SK-N-SH treated with all-trans-retinoic acid at 6 μM for 48 hours (cell line): ENCODE data around the gene CDC14B.
A peak's percentile ranks its signal among the peaks of the same experiment; 100 is the strongest.

Experiments
- ATAC-seq: fragments of 200-7000 bp; cut with Tn5 transposase; 3 replicates; pipeline ENCODE4 v1.9.1; 2020; ENCODE audit warnings: mild to moderate bottlenecking, moderate library complexity
- ARNTL ChIP-seq: fragments of 450-650 bp; formaldehyde crosslinking; IDR thresholded peaks from 2 replicates; pipeline ENCODE4 v1.5.0; 2020; ENCODE audit warnings: low read depth, mild to moderate bottlenecking, moderate library complexity, borderline replicate concordance
- BACH2 ChIP-seq: fragments of 250-450 bp; sonication (Bioruptor Pico); IDR thresholded peaks from 2 replicates; pipeline ENCODE4 v1.9.0; 2021; ENCODE audit warnings: mild to moderate bottlenecking, borderline replicate concordance
- CSDC2 ChIP-seq: fragments of 250-450 bp; sonication (Bioruptor Pico); IDR thresholded peaks from 2 replicates; pipeline ENCODE4 v1.5.0; 2020; ENCODE audit warnings: mild to moderate bottlenecking, moderate library complexity
- ESRRG ChIP-seq: fragments of 250-450 bp; sonication (Bioruptor Pico); IDR thresholded peaks from 2 replicates; pipeline ENCODE4 v1.6.1; 2021; ENCODE audit warnings: mild to moderate bottlenecking
- ISL1 ChIP-seq: fragments of 250-450 bp; sonication (Bioruptor Pico); IDR thresholded peaks from 2 replicates; pipeline ENCODE4 v2.1.2; 2022; ENCODE audit warnings: mild to moderate bottlenecking, moderate library complexity
- OSR1 ChIP-seq: fragments of 250-450 bp; sonication (Bioruptor Pico); IDR thresholded peaks from 2 replicates; pipeline ENCODE4 v1.8.0; 2022; ENCODE audit warnings: moderate library complexity, mild to moderate bottlenecking, inconsistent platforms
- PPARA ChIP-seq: fragments of 250-450 bp; sonication (Bioruptor Pico); IDR thresholded peaks from 2 replicates; pipeline ENCODE4 v1.5.0; 2020; ENCODE audit warnings: mild to moderate bottlenecking, borderline replicate concordance
- RARB ChIP-seq: fragments of 250-450 bp; sonication (Bioruptor Pico); IDR thresholded peaks from 2 replicates; pipeline ENCODE4 v1.8.0; 2021; ENCODE audit warnings: mild to moderate bottlenecking, moderate library complexity
- SNAI2 ChIP-seq: fragments of 250-450 bp; sonication (Bioruptor Pico); IDR thresholded peaks from 2 replicates; pipeline ENCODE4 v1.5.0; 2020; ENCODE audit warnings: mild to moderate bottlenecking, moderate library complexity
- TCF4 ChIP-seq: fragments of 250-450 bp; sonication (Bioruptor Pico); IDR thresholded peaks from 2 replicates; pipeline ENCODE4 v1.8.0; 2021; ENCODE audit warnings: mild to moderate bottlenecking, moderate library complexity, borderline replicate concordance
- TOX ChIP-seq: fragments of 250-450 bp; sonication (Bioruptor Pico); IDR thresholded peaks from 2 replicates; pipeline ENCODE4 v1.8.0; 2021; ENCODE audit warnings: mild to moderate bottlenecking, moderate library complexity, borderline replicate concordance
- ZC3H10 ChIP-seq: fragments of 250-450 bp; sonication (Bioruptor Pico); IDR thresholded peaks from 2 replicates; pipeline ENCODE4 v1.5.1; 2021; ENCODE audit warnings: mild to moderate bottlenecking, moderate library complexity
- ZFP3 ChIP-seq: fragments of 250-450 bp; sonication (Bioruptor Pico); IDR thresholded peaks from 2 replicates; pipeline ENCODE4 v1.5.0; 2020; ENCODE audit warnings: mild to moderate bottlenecking, moderate library complexity
- ZFP30 ChIP-seq: fragments of 450-650 bp; formaldehyde crosslinking; IDR thresholded peaks from 2 replicates; pipeline ENCODE4 v1.5.0; 2022; ENCODE audit warnings: mild to moderate bottlenecking, moderate library complexity
- ZNF565 ChIP-seq: fragments of 450-650 bp; formaldehyde crosslinking; conservative IDR thresholded peaks from 2 replicates; pipeline ENCODE4 v1.5.0; 2020; ENCODE audit warnings: low read depth, mild to moderate bottlenecking, moderate library complexity
- ZNF70 ChIP-seq: fragments of 450-650 bp; formaldehyde crosslinking; IDR thresholded peaks from 2 replicates; pipeline ENCODE4 v1.5.0; 2020; ENCODE audit warnings: mild to moderate bottlenecking, moderate library complexity
- TF ChIP-seq, protein P1 (sequence below): fragments of 250-450 bp; sonication (Bioruptor Pico); IDR thresholded peaks from 2 replicates; pipeline ENCODE4 v1.5.1; 2020; ENCODE audit warnings: low read depth, mild to moderate bottlenecking, moderate library complexity
- TF ChIP-seq, protein P2 (sequence below): fragments of 250-450 bp; sonication (Bioruptor Pico); IDR thresholded peaks from 2 replicates; pipeline ENCODE4 v1.8.0; 2020; ENCODE audit warnings: mild to moderate bottlenecking, moderate library complexity, borderline replicate concordance
- TF ChIP-seq, protein P3 (sequence below): fragments of 250-450 bp; sonication (Bioruptor Pico); IDR thresholded peaks from 2 replicates; pipeline ENCODE4 v1.8.0; 2021; ENCODE audit warnings: low read depth, mild to moderate bottlenecking, moderate library complexity, borderline replicate concordance
- TF ChIP-seq, protein P4 (sequence below): fragments of 250-450 bp; sonication (Bioruptor Pico); IDR thresholded peaks from 2 replicates; pipeline ENCODE4 v1.5.1; 2021; ENCODE audit warnings: mild to moderate bottlenecking, moderate library complexity

The CDC14B gene

DNA sequence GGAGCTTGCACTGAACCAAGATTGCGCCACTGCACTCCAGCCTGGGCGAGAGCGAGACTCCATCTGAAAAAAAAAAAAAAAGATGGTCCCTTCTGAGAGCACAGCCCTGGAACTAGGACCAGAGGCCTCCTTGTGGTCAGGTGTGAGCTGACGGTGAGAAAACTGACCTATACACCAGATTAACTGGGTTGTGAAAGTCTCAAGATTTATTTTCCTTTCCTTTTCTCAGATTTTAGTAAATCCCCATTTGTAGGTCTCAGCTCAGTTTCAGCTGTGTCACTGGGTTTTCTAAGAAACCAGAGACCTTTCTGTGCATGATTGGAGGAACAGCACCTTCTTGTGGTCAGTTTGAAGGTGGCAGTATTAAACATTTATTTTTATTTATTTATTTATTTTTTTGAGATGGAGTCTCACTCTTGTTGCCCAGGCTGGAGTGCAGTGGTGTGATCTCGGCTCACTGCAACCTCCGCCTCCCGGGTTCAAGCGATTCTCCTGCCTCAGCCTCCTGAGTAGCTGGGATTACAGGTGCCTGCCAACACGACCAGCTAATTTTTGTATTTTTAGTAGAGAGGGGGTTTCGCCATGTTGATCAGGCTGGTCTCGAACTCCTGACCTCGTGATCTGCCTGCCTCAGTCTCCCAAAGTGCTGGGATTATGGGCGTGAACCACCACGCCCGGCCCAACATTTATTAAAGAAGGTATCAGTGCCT lies 47.2 kb upstream of the CDC14B start:
- peak; percentile 83 for ATAC-seq

DNA sequence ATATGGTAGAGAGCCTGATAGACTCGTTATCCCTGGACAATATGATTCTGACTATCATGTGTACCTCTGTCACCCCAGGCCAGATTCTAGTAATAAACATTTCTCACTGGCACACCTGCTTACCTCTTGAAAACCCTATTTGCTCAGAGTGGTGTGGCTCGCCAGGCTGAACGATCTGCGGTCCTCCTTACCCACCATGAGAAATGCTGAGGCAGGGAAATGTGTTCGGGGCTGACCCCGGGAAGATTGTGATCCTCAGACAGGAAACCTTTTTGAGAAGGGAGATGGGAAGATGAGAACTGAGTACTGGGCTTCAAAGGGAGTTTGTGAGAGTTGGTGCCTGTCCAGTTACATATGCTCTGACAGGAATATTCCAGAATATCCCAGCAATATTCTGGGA lies 46.1 kb upstream of the CDC14B start:
- no peak for TF ChIP-seq TCF4 (CRISPR knock-in tag)
- TF ChIP-seq TOX (CRISPR knock-in tag): no peak
- no peak for TF ChIP-seq ESRRG (CRISPR knock-in tag)
- TF ChIP-seq BACH2: no peak
- no peak for TF ChIP-seq ZNF565
- TF ChIP-seq, protein P1, sequence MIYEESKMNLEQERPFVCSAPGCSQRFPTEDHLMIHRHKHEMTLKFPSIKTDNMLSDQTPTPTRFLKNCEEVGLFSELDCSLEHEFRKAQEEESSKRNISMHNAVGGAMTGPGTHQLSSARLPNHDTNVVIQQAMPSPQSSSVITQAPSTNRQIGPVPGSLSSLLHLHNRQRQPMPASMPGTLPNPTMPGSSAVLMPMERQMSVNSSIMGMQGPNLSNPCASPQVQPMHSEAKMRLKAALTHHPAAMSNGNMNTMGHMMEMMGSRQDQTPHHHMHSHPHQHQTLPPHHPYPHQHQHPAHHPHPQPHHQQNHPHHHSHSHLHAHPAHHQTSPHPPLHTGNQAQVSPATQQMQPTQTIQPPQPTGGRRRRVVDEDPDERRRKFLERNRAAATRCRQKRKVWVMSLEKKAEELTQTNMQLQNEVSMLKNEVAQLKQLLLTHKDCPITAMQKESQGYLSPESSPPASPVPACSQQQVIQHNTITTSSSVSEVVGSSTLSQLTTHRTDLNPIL (CRISPR knock-in tag): no peak
- TF ChIP-seq PPARA: no peak
- no peak for TF ChIP-seq ZNF70
- TF ChIP-seq OSR1 (CRISPR knock-in tag): no peak
- TF ChIP-seq ARNTL (CRISPR knock-in tag): no peak
- TF ChIP-seq ZC3H10 (CRISPR knock-in tag): no peak
- no peak for TF ChIP-seq SNAI2 (CRISPR knock-in tag)
- no peak for TF ChIP-seq ZFP30
- no peak for TF ChIP-seq RARB (CRISPR knock-in tag)
- no peak for TF ChIP-seq CSDC2
- TF ChIP-seq, protein P2, sequence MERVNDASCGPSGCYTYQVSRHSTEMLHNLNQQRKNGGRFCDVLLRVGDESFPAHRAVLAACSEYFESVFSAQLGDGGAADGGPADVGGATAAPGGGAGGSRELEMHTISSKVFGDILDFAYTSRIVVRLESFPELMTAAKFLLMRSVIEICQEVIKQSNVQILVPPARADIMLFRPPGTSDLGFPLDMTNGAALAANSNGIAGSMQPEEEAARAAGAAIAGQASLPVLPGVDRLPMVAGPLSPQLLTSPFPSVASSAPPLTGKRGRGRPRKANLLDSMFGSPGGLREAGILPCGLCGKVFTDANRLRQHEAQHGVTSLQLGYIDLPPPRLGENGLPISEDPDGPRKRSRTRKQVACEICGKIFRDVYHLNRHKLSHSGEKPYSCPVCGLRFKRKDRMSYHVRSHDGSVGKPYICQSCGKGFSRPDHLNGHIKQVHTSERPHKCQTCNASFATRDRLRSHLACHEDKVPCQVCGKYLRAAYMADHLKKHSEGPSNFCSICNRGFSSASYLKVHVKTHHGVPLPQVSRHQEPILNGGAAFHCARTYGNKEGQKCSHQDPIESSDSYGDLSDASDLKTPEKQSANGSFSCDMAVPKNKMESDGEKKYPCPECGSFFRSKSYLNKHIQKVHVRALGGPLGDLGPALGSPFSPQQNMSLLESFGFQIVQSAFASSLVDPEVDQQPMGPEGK (CRISPR knock-in tag): no peak
- TF ChIP-seq, protein P3, sequence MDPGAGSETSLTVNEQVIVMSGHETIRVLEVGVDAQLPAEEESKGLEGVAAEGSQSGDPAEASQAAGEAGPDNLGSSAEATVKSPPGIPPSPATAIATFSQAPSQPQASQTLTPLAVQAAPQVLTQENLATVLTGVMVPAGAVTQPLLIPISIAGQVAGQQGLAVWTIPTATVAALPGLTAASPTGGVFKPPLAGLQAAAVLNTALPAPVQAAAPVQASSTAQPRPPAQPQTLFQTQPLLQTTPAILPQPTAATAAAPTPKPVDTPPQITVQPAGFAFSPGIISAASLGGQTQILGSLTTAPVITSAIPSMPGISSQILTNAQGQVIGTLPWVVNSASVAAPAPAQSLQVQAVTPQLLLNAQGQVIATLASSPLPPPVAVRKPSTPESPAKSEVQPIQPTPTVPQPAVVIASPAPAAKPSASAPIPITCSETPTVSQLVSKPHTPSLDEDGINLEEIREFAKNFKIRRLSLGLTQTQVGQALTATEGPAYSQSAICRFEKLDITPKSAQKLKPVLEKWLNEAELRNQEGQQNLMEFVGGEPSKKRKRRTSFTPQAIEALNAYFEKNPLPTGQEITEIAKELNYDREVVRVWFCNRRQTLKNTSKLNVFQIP (CRISPR knock-in tag): no peak
- ATAC-seq: no peak

DNA sequence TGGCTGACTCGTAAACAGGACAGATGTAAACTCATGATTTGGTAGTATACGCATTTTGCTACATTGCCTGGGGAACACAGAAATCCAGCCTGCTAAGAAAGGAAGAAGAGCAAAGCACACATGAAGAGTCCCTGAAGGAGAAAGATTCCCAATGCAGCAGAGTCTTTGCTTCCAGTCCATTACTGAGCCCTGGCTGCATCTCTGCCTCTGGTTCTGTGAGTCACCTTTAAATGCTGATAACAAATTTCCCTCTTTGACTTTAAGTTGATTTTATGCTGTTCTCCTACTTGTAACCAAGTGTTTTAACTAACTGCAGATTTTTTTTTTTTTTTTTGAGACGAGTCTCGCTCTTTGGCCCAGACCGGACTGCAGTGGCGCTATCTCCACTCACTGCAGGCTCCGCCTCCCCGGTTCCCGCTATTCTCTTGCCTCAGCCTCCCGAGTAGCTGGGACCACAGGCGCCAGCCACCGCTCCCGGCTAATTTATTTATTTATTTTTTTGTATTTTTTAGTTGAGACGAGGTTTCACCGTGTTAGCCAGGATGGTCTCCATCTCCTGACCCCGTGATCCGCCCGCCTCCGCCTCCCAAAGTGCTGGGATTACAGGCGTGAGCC lies 44.0 kb upstream of the CDC14B start:
- no peak for TF ChIP-seq BACH2
- TF ChIP-seq PPARA: no peak
- no peak for TF ChIP-seq ZFP3 (CRISPR knock-in tag)
- no peak for TF ChIP-seq ARNTL (CRISPR knock-in tag)
- TF ChIP-seq ISL1: no peak
- TF ChIP-seq, protein P4, sequence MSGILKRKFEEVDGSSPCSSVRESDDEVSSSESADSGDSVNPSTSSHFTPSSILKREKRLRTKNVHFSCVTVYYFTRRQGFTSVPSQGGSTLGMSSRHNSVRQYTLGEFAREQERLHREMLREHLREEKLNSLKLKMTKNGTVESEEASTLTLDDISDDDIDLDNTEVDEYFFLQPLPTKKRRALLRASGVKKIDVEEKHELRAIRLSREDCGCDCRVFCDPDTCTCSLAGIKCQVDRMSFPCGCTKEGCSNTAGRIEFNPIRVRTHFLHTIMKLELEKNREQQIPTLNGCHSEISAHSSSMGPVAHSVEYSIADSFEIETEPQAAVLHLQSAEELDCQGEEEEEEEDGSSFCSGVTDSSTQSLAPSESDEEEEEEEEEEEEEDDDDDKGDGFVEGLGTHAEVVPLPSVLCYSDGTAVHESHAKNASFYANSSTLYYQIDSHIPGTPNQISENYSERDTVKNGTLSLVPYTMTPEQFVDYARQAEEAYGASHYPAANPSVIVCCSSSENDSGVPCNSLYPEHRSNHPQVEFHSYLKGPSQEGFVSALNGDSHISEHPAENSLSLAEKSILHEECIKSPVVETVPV (CRISPR knock-in tag): no peak
- TF ChIP-seq, protein P3 (CRISPR knock-in tag): no peak
- no peak for TF ChIP-seq ZFP30
- TF ChIP-seq RARB (CRISPR knock-in tag): no peak
- TF ChIP-seq, protein P1 (CRISPR knock-in tag): no peak
- TF ChIP-seq ZC3H10 (CRISPR knock-in tag): no peak
- no peak for TF ChIP-seq TOX (CRISPR knock-in tag)
- no peak for TF ChIP-seq OSR1 (CRISPR knock-in tag)
- no peak for ATAC-seq
